GM18505 (cell line): ENCODE results near the gene OR1D5.

Experiments
- ATAC-seq: cut with Tn5 transposase; IDR thresholded peaks from one replicate; pipeline ENCODE4 v1.9.1; 2021; ENCODE audit not compliant: unreplicated experiment
- POLR2A ChIP-seq: IDR thresholded peaks from 4 replicates; pipeline ENCODE4 v1.6.1; 2011; ENCODE audit warnings: borderline replicate concordance; ENCODE audit not compliant: insufficient read depth, insufficient read length; ENCODE audit errors: extremely low read depth

The OR1D5 gene

DNA sequence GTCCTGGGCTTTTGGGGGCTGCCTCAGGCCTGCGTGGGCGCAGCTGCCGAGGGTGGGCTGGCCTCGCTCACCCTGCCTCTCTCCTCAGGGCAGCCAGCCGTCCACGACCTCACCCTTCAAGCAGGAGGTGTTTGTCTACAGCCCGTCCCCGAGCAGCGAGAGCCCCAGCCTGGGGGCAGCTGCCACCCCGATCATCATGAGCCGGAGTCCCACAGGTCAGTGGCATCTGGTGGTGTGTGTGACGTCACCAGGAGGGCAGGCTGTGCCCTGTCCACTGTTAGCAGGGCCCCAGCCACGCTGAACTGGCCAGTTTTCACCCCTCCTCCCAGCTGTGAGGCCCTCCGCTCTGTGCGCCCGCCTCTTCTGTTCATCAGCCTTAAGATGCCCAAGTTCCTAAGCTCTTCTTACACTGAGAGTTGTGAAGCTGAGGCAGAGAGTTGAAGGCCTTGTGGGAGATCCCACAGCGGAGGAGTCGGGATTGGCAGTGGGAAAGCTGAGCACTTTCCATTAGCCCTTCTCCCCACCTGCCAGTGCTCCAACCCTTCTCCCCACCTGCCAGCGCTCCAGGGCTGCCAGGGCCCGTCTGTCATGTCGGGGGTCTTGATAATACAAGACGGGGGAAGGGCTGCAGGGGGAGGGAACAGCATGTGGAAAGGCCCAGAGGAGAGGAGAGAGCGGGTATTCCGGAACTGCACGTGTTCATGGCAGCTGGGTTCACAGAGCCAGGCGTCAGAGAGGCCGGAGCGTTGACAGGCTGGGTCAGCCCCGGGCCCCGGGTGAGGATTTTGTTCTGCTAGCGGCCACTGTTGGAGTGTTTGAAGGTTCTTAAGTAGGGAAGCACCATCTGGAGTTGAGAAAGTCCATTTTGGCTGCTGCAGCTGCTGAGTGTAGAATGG is 36.3 kb downstream of the OR1D5 start:
- ATAC-seq: no peak
- TF ChIP-seq POLR2A: no peak

DNA sequence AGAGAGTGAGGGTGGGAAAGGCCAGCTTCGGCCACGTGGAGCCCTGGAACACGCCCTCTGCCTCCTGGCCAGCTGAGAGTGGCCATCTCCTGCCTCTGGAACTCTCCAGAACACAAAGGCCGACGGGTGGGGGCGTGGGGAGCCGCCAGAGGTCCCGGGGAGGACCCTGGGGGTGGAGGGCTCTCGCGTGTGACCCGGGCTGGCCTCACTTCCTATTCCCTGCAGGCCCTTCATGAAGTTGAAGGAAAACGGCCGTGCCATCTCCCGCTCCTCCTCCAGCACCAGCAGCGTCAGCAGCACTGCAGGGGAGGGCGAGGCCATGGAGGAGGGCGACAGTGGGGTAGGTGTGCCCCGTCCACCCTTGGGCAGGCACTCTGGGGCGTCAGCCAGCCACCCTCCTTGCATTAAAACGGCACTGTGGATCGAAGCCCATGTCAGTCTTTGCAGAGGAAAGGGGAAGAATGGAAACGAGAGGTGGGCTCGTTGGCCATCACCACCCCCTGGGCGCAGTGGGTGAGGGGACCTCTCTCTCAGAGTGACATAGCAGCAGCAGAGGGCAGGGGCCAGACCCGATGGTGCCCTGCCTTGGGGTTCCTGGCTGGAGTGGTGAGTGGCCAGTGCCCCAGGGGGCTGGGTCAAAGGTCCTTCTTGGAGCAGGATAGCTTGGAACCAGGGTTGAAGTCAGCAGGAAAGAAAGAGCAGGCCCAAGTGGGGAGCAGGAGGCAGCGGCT is 37.1 kb downstream of the OR1D5 start:
- no peak for TF ChIP-seq POLR2A
- no peak for ATAC-seq

DNA sequence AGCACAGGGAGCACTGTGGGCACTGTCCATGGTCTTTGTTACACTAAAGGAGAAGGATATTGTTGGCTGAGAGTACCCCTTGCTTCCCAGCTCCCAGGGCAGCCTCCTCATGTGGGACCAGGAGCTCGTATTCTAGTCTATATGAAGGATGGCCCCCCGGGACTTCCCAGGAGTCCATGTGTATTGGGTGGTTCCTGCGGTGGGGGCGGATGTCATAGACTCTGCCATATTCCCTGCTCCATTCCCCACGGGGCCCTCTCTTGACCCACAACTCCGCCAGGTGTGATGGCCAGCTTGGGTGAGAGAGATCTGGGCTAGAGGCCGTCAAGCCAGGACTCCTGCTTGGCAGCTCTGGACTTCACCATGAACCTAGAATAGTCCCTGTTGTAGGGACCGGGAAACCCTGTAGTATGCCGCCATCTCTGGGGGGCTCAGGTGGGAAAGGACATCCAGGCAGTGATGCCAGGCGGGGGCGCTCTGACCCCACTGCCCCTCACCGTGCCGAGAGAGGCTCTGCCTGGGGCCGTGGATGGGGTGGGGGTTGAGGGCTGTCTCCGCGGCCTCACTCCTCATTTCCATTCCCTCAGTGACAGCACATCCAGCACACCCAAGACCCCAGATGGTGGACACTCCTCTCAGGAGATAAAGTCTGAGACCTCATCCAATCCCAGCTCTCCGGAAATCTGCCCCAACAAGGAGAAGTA is 37.8 kb downstream of the OR1D5 start:
- no peak for ATAC-seq
- no peak for TF ChIP-seq POLR2A

DNA sequence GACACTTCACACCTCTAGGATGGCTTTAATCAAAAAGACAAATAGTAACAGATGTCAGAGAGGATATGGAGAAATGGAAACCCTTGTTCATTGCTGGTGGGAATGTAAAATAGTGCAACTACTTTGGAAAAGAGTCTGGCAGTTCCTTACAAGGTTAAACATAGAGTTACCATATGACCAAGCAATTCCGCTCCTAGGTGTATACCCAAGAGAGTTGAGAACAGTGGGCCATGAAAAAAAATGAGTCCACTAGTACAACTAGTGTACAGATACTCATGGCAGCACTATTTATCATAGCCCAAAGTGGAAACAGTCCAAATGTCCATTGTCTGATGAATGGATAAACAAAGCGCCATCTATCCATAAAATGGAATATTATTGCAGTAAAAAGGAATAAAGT is 39.1 kb downstream of the OR1D5 start:
- no peak for ATAC-seq
- TF ChIP-seq POLR2A: no peak

DNA sequence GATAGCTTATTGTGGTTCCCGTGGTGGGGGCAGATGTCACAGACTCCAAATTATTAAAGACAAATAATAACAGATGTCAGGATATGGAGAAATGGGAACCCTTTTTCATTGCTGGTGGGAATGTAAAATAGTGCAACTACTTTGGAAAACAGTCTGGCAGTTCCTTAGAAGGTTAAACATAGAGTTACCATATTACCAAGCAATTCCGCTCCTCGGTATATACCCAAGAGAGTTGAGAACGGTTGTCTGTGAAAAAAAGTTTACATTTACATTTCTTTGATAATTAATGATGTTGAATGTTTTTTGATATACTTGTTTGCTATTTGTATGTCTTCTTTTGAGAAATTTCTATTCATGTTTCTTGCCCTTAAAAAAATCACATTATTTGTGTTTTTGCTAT is 41.2 kb downstream of the OR1D5 start:
- TF ChIP-seq POLR2A: no peak
- no peak for ATAC-seq

DNA sequence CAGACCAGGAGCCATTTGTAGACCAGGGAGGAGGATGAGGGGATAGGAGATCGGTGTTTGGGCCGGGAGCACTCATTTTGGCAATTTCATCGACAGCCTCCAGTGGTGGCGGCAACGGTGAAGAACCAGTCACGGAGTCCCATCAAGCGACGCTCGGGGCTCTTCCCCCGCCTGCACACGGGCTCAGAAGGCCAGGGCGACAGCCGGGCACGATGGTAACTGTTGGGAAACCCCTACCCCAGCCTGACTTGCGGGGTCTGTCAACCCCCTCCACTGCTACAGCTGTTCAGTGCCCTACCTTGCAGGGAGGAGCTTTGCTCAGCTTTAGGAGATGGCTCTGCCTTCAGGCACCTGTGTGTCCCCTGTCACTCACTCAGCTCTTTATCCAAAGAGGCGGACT is 43.0 kb downstream of the OR1D5 start:
- TF ChIP-seq POLR2A: no peak
- no peak for ATAC-seq

DNA sequence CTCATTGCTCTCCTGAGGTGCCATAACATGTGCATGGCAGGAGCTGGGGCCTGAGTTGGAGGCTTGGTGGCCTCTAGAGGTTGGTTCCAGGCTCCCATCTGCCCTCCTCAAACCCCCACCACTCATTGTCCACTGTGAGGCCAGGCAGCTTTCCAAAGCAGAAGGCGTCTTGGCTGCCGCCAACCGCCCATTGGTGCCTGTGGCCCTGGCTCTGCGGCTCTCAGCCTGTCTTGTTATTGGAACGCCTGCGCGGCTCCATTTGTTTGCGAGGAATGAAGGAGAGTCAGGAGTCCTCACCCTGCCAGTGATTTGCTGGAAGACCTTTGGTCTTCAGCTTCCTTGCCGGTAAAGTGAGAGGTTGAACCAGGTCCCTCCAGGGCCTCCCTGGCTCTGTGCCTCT is 43.6 kb downstream of the OR1D5 start:
- no peak for ATAC-seq
- no peak for TF ChIP-seq POLR2A

DNA sequence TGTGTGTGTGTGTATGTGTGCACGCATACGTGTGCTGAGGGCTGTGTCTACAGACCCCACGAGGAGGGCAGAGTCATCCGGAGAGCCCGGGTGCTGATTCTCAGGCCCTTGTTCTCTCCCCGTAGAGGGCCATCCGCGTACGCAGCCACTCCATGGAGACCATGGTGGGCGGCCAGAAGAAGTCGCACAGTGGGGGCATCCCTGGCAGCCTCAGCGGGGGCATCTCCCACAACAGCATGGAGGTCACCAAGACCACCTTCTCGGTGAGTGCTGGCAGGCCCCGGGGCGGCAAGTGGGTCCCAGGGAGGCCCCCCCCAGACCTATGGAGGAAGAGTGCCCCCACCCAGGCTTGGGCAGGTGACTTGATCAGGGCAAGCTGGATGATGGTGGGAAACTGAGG is 45.5 kb downstream of the OR1D5 start:
- no peak for TF ChIP-seq POLR2A
- ATAC-seq: no peak

DNA sequence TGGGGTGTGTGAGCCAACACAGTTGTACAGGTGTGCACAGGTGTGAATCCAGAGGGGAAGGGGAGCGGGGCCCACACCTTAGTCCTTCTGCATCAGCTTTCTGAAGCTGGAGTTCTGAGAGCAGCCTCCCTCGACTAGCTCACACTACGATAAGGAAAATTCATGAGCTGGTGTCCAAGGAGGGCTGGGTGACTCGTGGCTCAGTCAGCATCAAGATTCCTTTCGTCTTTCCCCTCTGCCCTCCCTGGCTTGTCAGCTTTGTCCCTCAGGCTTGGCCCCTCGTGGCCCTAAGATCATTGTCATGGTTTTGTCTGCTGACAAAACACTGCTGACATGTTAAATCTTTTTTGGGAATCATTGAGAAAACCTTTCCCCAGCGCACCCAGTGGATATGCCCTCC is 47.5 kb downstream of the OR1D5 start:
- ATAC-seq: no peak
- no peak for TF ChIP-seq POLR2A

DNA sequence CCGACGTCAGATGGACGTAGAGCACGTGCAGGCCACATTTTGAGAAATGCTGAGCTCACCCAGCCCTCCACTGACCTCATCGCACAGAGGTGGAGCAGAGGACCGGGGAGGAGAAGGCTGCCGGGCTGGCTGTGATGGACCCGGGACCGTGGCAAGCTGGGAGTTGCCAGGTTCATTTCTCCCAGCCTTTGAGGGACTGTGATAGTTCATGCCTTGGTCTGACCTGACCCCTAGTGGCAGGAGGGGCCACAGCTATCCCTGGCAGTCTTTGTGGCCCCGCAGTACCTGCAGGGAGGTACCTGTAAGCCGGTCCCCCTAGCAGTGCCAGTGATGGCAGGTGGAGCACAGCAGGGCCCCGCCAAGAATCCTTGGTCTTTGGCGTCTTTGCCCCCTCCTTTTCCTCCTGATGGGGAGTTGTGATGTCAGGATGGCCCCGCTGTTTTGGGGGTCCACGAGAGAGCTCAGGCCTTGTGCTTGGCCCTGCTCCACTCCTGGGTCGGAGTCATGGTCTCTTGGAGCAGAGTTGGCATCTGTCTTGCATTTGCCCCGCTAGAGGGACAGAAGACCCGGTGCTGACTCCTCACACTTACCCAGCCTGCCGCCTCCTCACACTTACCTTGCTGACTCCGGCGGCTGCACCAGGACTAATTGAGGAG is 50.4 kb downstream of the OR1D5 start:
- ATAC-seq: no peak
- TF ChIP-seq POLR2A: no peak
